Effector CD8-positive, alpha-beta T cell (primary cell): ENCODE measurements around the gene SLC16A5.
"Not testable (repeated sequence)": the region's sequence is repeated elsewhere in the genome, so short reads cannot be mapped to it uniquely, and the experiment has no call there.

ENCODE experiments used
- DNase-seq: peaks from one replicate; lab custom pipeline; 2025; lab: John Stamatoyannopoulos, UW

The SLC16A5 gene

DNA sequence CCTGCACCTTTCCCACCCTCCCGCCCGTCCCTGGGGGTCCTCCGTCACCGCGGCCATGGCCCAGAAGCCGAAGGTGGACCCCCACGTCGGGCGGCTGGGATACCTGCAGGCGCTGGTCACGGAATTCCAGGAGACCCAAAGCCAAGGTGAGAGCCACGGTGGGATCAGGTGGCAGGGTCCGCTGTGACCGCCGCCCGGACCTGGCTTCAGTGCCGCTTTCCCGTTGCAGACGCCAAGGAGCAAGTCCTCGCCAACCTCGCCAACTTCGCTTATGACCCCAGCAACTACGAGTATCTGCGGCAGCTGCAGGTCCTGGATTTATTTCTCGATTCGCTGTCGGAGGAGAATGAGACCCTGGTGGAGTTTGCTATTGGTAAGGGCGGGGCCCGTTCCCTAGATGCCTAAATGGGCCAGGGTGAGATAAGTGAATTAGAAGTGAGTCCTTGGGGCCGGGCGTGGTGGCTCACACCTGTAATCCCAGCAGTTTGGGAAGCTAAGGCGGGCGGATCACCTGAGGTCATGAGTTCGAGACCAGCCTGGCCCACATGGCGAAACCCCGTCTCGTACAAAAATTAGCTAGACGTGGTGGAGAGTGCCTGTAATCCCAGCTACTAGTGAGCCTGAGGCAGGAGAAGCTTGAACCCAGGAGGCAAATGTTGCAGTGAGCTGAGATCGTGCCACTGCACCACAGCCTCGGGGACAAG is 22.6 kb downstream of the SLC16A5 start:
- DNase-seq, result no peak

GRCh38 chr17:75111777-75112335 is 24.1 kb downstream of the SLC16A5 start:
- DNase-seq, result no peak

DNA sequence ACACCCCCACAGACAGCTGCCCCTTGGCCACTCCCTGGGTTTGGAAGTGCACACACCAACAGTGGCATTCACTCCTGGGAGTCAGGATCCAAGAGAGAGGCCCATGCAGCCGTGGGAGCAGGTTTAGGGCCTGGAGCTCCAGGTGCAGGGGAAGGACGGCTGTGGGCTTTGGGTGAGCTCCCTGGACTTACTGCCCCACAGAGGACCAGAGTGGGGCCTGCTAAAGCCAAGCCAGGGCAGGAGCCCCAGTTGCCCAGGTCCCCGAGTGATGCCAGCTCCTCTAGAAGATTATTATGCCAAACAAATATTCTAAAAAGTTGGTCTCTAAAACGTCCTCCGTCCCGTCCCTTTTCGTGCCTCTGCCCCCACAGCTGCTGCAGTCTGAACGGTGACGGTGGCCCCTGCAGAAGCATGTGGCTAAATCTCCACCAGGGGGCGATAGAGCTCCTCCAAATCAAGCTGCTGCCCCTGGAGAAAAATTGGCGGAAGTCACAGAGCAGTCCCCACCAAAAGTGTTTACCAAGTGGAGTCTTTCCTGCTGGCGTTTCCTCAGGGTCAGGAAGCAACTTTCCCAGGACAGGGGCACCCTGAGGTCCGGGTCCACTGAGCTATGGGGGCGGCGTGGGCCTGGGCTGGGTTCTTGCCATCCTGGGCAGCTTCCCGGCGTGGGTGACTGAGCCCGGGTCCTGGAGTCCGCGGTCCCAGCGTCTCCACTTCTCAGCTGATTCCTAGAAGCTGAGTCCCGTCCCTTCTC is 26.2 kb downstream of the SLC16A5 start:
- DNase-seq, result peak; percentile 83

GRCh38 chr17:75114552-75115314 is 27.0 kb downstream of the SLC16A5 start:
- no peak for DNase-seq

GRCh38 chr17:75115555-75115954 is 27.8 kb downstream of the SLC16A5 start:
- no peak for DNase-seq

DNA sequence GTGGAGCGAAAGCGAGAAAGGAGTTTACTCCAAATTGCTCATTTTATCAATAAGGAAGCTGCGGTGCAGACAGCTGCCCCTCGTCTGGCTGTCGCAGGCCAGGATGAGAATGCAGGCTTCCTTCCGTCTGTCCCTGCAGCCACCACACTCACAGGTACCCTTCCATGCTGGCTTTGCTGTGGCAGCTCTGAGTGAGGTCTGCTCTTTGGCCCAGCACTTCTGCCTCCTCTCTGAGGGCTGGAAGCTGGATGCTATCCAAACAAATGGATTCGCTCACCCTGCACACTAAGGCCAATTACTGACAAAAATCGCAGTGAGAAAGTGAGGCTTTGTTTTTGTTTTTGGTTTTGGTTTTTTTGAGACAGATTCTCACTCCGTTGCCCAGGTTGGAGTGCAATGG is 29.0 kb downstream of the SLC16A5 start:
- no peak for DNase-seq

DNA sequence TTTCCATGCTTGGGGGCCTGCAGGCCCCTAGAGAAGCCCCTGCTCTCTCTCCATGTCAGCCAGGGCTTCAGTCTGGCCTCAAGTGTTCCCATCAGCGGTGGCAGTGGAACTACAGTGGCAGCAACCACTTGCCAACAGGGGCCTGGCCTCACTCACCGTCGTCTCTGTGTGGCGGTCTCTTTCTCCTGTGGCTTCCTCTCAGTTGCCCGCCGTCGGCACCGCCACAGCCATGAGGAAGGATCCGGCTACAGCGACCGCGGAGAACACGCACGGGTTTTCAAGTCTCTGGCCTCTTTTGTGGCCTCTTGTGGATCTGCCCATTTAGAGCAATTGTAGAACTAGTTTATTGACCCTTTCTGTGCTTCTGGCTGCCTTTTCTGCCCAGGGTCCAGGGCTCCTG is 30.6 kb downstream of the SLC16A5 start:
- no peak for DNase-seq

GRCh38 chr17:75124041-75124818 is 36.5 kb downstream of the SLC16A5 start:
- DNase-seq, result no peak

DNA sequence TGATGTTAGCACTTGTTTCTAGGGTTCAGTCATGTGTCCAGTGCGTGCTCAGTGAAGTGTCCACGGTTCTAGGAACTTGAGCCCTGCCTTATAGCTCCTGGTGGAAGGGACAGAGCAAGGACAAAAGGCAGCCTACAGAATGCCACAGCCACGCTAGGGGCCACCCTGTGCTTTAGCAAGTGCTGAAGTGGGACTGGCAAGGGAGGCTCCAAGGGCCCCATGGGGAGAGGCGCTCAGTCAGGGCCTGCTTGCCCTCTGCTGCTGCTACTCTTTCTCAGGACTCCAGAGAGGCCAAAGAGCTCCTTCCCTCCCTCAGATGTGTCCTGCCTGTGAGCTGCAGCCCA is 37.0 kb downstream of the SLC16A5 start:
- no peak for DNase-seq

GRCh38 chr17:75125984-75126383 is 38.2 kb downstream of the SLC16A5 start:
- no peak for DNase-seq

DNA sequence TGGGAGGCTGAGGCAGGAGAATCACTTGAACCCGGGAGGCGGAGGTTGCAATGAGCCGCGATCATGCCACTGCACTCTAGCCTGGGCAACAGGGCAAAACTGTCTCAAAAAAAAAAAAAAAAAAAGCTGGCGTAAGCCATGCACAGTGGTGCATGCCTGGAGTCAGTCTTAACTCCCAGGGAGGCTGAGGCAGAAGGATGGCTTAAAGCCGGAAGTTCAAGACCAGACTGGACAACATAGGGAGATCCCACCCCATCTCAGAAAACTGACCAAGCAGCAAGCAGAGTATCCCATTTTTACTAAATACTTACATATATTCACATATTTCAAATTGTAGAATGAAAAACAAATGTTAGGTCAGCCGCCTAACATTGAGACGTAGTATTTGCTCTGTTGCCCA is 39.2 kb downstream of the SLC16A5 start:
- DNase-seq, result no peak

DNA sequence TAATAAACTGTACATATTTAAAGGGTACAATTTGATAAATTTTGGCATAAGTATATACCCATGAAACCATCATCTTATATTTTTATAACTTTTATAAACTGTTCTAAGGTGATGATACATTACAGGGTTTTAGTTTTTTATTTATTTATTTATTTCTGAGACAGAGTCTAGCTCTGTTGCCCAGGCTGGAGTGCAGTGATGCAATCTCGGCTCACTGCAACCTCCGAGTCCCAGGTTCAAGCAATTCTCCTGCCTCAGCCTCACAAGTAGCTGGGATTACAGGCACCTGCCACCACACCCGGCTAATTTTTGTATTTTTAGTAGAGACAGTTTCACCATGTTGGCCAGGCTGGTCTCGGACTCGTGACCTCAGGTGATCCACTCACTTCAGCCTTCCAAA is 40.2 kb downstream of the SLC16A5 start:
- DNase-seq, result not testable (repeated sequence)

DNA sequence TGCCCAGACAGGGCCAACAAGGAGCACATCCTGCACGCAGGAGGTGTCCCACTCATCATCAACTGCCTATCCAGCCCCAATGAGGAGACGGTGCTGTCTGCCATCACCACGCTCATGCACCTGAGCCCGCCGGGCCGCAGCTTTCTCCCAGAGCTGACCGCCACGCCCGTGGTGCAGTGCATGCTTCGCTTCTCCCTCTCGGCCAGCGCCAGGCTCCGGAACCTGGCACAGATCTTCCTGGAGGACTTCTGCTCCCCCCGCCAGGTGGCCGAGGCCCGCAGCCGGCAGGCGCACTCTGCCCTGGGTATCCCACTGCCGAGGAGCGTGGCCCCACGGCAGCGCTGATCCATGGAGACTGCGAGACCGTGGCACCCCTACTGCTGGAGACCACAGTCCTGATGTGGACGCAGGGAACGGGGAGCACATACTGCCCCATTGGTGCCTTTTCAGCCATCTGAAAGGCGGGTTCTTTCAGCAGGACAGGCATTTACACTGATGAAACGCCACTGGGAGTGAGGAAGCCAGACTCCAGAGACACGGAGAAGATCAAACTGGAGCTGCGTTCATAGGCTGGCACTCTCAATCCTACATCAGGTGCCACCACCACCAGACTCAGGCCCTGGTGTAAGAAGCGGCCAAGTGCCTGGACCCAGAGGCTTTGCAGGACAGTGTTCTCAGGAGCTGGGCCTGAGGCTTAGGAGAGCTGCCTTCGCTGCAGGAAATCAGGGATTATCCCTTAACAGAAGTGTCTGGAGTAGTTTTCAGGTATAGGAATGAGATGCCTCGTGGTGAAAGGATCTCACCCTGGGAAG is 41.1 kb downstream of the SLC16A5 start:
- DNase-seq, result no peak

GRCh38 chr17:75129576-75129975 is 41.8 kb downstream of the SLC16A5 start:
- DNase-seq, result no peak

GRCh38 chr17:75130059-75130631 is 42.4 kb downstream of the SLC16A5 start:
- no peak for DNase-seq

DNA sequence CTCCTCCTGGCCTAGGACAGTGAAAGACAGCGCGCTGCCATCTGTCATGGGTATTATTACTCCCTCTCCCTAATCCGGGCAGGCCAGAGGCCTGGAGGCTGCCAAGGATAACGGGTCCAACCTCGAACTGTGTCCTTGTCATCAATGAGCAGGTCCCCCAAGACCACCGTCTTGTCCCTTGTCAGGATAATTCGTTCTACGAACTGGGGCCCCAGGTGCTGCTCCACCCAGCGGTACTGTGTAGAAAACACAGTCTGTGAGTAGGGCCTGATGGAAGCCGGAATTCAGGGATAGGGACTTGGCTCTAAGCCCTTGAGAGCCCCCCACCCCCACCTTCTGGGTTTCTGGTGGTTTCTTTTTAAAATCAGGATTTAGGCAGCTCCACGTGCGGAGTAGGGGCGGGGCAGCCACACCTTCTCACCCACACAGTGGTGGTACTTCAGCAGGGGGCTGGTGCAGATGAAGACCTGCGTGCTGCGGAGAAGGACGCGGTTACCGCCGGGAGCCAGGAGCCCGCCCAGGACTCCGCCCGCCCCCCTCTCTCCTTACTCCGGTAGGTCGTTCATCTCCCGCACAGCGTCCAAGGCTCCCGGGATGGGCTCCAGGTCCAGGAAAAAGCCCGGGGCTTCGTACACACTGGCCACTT is 43.0 kb downstream of the SLC16A5 start:
- peak; percentile 20 for DNase-seq

GRCh38 chr17:75131278-75132017 is 43.7 kb downstream of the SLC16A5 start, which contains the start of gene NT5C:
TSS of gene NT5C (minus strand) at chr17:75131742. CDS start at chr17:75131707, 35 bp downstream.
- peak; percentile 51 for DNase-seq

GRCh38 chr17:75132018-75133000 is 44.6 kb downstream of the SLC16A5 start:
- DNase-seq, result not testable (repeated sequence)
